Mesodermal cell (in vitro differentiated cells): ENCODE data around the gene SLIT1.

ENCODE experiments used
- H3K27ac ChIP-seq: 2 replicates; pipeline ENCODE4 v1.7.0; 2013; ENCODE audit warnings: mild to moderate bottlenecking, low read depth, low read length, moderate library complexity; ENCODE audit not compliant: severe bottlenecking
- H3K36me3 ChIP-seq: 2 replicates; pipeline ENCODE4 v1.7.1; 2013; ENCODE audit warnings: mild to moderate bottlenecking, low read length, moderate library complexity; ENCODE audit not compliant: control insufficient read depth, insufficient read depth
- H3K4me1 ChIP-seq: one replicate; pipeline ENCODE4 v1.7.1; 2013; ENCODE audit warnings: mild to moderate bottlenecking, low read length; ENCODE audit not compliant: insufficient read depth, control insufficient read depth, poor library complexity, severe bottlenecking
- H3K4me3 ChIP-seq: 2 replicates; pipeline ENCODE4 v1.7.0; 2013; ENCODE audit warnings: low read length, control low read depth, mild to moderate bottlenecking; ENCODE audit not compliant: insufficient read depth, poor library complexity, severe bottlenecking; ENCODE audit errors: extremely low read depth
- H3K9me3 ChIP-seq: 2 replicates; pipeline ENCODE4 v1.7.1; 2013; ENCODE audit warnings: mild to moderate bottlenecking, low read length, moderate library complexity; ENCODE audit not compliant: control insufficient read depth
- WGBS, 2 experiments: methylation state at CpG; one replicate each; pipeline ENCODE4 v1.1.5; 2013; ENCODE audit warnings: missing lambda C conversion rate in 2 of 2; ENCODE audit not compliant: insufficient coverage in 2 of 2; 5-methylcytosine and 5-hydroxymethylcytosine counted together

SLIT1 gene

DNA sequence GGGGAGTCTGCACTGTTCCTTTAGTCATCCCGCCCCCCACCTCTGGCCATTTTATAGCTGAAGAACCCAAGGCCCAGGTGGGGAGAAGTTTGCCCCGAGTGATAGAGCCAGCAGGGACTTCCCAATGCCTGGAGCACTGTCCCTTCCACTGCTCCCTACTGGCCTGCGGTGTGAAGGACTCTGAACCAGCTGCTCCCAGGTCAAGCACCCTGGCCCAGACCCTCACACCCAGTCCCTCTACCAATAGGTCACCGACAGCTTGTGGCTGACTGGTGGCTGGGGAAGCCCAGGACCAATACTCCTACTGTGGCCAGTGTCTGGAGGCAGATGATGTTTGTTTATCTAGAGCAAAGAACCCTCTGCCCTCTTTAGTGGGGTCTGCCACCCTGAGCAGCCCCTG is 185.8 kb downstream of the SLIT1 start:
- Histone ChIP-seq H3K4me3 (no peak overlapping the region), H3K36me3 (no peaks in the 10 kb centered on the region), H3K9me3 (no peaks in the 10 kb centered on the region), H3K27ac (no peak overlapping the region), H3K4me1 (no peaks in the 10 kb centered on the region)
- WGBS, 2 experiments: 92 to 100% methylated on average over 1 to 2 of the region's 4 CpGs

- 100% methylated on average over 1 of the region's 4 CpGs; no CpG with 5 or more reads in 1 of the 2 experiments for WGBS, 2 experiments
- no peaks in the 10 kb centered on the region for H3K9me3 ChIP-seq
- no peak overlapping the region for H3K27ac ChIP-seq
- H3K4me3 ChIP-seq: no peak overlapping the region
- no peaks in the 10 kb centered on the region for H3K36me3 ChIP-seq
- no peaks in the 10 kb centered on the region for H3K4me1 ChIP-seq
Measured at GRCh38 chr10:96999337-96999736, 186.4 kb downstream of the SLIT1 start.

- Histone ChIP-seq H3K36me3 (no peaks in the 10 kb centered on the region), H3K4me3 (no peak overlapping the region), H3K9me3 (no peaks in the 10 kb centered on the region), H3K27ac (no peak overlapping the region), H3K4me1 (no peaks in the 10 kb centered on the region)
- WGBS, 2 experiments: 92 to 95% methylated on average over 9 to 13 of the region's 14 CpGs
Measured at GRCh38 chr10:96998329-96998888, 187.3 kb downstream of the SLIT1 start.

DNA sequence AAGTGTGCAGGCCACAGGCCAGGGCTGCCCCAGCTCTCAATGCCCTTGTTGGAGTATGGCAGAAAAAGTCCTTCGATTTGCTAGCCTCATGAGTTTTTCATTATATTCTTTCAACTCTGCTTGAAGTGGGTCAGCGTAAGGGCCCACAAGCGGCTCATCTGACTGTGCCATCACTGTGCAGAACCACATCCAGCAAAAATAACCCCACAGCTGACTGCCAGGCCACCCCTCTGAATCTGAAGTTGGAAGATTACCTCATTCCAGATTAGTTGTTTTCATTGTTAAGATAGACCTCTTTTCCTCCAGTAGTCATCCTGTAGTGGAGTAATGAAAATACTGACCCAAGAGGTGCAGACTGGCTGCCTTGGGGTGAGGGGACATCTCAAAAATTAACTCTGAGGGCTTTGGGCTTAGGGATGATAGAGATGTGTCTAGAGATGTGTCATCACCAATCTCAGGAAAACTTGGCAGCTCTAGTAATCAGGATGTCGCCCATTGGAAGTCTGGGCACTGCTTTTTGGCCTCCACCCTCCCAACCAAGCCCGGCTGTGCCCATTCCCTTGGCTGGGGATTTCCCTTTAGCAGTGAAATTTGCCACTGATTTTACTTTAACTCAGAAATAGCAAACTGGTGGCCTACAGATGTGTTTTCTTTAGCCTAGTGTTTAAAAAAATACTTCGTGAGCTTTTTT is 189.3 kb downstream of the SLIT1 start:
- 91 to 93% methylated on average over 3 to 4 of the region's 6 CpGs for WGBS, 2 experiments

DNA sequence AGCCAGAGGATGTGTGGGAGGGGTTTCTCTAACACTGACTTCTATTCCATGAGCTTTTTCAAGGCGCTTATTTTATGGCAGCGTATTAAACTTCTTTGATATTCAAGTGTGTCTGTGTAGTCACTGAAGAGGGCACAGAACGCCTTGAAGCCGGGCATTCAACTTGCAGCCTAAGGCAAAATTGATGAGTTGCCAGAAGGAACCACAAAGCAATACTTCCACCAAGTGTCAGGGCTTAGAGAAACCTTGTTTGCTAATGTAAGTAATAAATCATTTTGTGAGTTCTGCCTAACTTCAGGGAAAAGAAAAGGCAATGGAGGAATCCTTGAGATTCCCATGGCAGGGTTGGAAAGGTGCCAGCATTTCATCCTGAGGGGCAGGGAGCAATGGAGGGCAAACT is 189.9 kb downstream of the SLIT1 start:
- Histone ChIP-seq H3K27ac (no peak overlapping the region), H3K9me3 (no peaks in the 10 kb centered on the region), H3K4me1 (no peaks in the 10 kb centered on the region), H3K4me3 (no peak overlapping the region), H3K36me3 (no peaks in the 10 kb centered on the region)
- WGBS, 2 experiments: 93 to 95% methylated on average over 3 to 4 of the region's 4 CpGs

More for the DNA sequence above, 189.3 kb downstream of the SLIT1 start:
- Histone ChIP-seq H3K36me3 (no peaks in the 10 kb centered on the region), H3K27ac (no peak overlapping the region), H3K4me3 (no peak overlapping the region), H3K4me1 (no peaks in the 10 kb centered on the region), H3K9me3 (no peaks in the 10 kb centered on the region)

DNA sequence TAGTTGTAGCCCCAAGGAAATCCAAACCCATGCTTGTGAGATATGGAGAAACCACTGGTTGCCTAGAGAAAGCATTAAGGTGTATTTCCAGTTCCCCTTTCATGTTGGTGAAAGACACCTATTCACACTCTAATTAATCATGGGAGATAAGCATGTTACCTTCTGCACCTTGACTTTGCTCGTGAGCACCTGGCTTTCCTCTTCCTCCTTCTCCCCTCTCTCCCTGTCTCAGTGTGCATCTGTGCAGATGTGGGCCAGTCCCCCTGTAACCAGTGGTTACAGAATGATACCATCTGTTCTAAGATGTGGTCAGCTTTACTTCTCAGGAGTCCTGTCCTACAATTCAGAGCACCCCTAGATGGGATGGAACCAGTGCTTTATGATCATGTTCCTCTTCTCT is 193.0 kb downstream of the SLIT1 start:
- whole genome bisulfite sequencing, 2 experiments: 86 to 100% methylated on average over 1 of the region's 1 CpG
- H3K27ac ChIP-seq: no peak overlapping the region
- no peaks in the 10 kb centered on the region for H3K9me3 ChIP-seq
- peaks cover 7% of the 10 kb centered on the region for H3K4me1 ChIP-seq
- H3K4me3 ChIP-seq: no peak overlapping the region
- no peaks in the 10 kb centered on the region for H3K36me3 ChIP-seq

GRCh38 chr10:96991313-96991841 is 194.4 kb downstream of the SLIT1 start:
- H3K36me3 ChIP-seq: no peaks in the 10 kb centered on the region
- 92 to 93% methylated on average over 3 to 7 of the region's 7 CpGs for WGBS, 2 experiments
- H3K4me1 ChIP-seq: peaks cover 7% of the 10 kb centered on the region
- no peak overlapping the region for H3K27ac ChIP-seq
- no peak overlapping the region for H3K4me3 ChIP-seq
- no peaks in the 10 kb centered on the region for H3K9me3 ChIP-seq

GRCh38 chr10:96988426-96988825 is 197.3 kb downstream of the SLIT1 start:
- Histone ChIP-seq H3K36me3 (peaks cover under 1% of the 10 kb centered on the region), H3K4me1 (peaks cover 7% of the 10 kb centered on the region), H3K9me3 (no peaks in the 10 kb centered on the region), H3K4me3 (no peak overlapping the region), H3K27ac (no peak overlapping the region)
- WGBS, 2 experiments: 95 to 96% methylated on average over 3 of the region's 4 CpGs

DNA sequence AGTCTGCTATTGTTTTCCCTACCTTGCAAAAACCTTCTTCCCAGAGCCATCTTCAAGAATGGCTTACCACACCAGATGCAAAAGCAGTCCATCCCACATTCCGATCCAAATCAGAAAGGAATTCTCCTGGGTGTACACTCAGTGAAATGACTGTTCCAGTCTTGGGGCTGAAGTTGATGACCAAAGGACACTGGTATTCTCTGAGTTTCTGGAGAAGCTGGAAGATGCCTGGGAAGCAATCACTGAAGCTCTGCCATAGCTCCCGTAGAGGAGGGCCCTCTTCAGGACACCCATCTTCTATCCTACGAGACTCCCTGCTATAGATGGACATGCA is 197.9 kb downstream of the SLIT1 start:
- no peaks in the 10 kb centered on the region for H3K9me3 ChIP-seq
- peaks cover 6% of the 10 kb centered on the region for H3K36me3 ChIP-seq
- 86 to 100% methylated on average over 2 to 3 of the region's 3 CpGs for WGBS, 2 experiments
- peaks cover 7% of the 10 kb centered on the region for H3K4me1 ChIP-seq
- no peak overlapping the region for H3K4me3 ChIP-seq
- H3K27ac ChIP-seq: no peak overlapping the region

GRCh38 chr10:96987141-96987841 is 198.5 kb downstream of the SLIT1 start:
- Histone ChIP-seq H3K4me3 (no peak overlapping the region), H3K36me3 (peaks cover 12% of the 10 kb centered on the region), H3K4me1 (peaks cover 7% of the 10 kb centered on the region), H3K27ac (no peak overlapping the region), H3K9me3 (no peaks in the 10 kb centered on the region)
- no CpG with 5 or more reads among the region's 2 CpGs for WGBS, 2 experiments
